Measurements from ENCODE around the gene SEMA6C.

GRCh38 chr1:151108331-151108730 is 38.1 kb downstream of the SEMA6C start:
- no peak for TF ChIP-seq CTCF (conservative IDR thresholded peaks at IDR 0.05; ENCODE audit: low read depth, low read length)
- no peak for TF ChIP-seq EZH2 (IDR thresholded peaks at IDR 0.05; ENCODE audit: low read length, unreplicated experiment)
- no peak for TF ChIP-seq EZH2phosphoT487 (IDR thresholded peaks at IDR 0.05; ENCODE audit: borderline replicate concordance, low read length)

All from PC-3 (cell line).